ENCODE results near the gene OR4E1.
"Not testable (repeated sequence)": the region's sequence is repeated elsewhere in the genome, so short reads cannot be mapped to it uniquely, and the experiment has no call there.

The OR4E1 gene

DNA sequence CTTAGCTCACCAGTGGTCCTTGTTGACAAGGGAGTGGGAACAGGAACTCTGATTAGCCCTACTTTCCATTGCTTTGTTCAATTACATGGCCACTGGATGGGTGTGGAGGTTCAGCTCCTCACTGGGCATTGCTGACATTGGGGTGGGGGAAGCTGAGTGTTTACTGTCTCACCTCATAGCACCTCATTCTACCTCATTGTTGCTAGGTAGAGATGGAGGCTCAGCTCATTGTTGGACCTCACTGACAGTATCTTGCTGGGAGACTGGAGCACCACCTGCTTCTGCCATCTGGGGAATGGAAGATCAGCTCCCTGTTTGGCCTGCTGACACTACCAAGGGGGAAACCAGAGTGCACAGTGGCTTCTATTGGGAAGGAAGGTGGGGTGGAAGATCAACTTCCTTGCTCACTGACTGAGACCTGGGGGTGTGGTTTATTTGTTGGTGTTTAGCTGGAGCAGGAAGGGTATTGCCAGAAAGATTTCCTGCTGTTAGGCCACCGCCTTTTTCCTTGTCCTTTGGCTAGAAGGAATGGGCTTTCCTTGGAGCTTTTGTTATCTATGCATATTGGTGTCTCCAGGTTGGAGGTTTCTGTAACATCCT, 21.3 kb downstream of the OR4E1 start:
- no peak for DNase-seq

DNA sequence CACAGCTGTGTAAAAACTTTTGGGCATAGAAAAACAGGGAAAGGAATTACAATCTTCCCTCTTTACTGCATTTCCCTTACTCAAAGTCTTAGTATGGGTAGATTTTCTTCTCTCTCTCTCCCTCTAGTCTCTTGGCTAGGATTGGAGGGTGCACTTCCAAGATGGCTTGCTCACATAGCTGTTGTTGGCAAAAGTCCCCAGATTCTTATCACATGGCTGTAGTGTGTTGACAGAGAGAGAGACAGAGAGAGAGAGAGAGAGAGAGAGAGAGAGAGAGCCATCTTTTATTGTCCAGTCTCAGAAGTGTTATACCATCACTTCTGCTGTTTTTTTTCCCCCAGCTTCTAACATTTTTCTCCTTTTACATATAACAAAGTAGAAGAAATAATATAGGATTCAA, 26.2 kb downstream of the OR4E1 start:
- no peak for DNase-seq

DNA sequence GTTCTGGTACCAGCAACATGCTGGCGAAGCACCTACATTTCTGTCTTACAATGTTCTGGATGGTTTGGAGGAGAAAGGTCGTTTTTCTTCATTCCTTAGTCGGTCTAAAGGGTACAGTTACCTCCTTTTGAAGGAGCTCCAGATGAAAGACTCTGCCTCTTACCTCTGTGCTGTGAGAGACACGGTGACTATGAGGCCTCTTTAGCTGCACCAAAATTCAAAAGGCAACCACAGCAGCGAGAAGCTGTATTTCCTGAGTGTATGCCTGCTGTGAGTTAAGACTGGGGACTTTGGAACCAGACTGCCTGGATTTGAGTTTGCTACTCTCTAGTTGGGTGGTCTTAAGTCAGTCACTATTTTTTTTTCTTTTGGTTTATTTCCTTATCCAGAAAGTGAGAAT, 30.2 kb downstream of the OR4E1 start:
- DNase-seq: no peak

DNA sequence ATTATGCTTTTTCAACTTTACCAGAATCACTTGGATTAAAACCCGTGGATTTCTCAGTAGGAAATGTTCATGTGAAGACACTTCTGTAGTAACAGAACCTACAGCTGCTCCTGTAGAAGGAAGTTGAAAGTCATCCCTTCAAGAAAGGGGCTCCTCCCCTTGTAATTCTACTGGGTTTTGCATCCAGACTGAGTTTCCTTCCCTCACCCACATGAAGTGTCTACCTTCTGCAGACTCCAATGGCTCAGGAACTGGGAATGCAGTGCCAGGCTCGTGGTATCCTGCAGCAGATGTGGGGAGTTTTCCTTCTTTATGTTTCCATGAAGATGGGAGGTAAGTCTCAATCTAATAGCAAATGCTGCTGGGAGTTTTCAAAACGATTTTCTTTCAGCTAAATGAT, 30.9 kb downstream of the OR4E1 start:
- DNase-seq: no peak

- DNase-seq: no peak
These were observed 38.8 kb downstream of the OR4E1 start, which contains the start of gene OR10G2 for GRCh38 chr14:21634840-21635239. TSS of gene OR10G2 (minus strand) at chr14:21634940. CDS start at chr14:21634842, 98 bp downstream.

DNA sequence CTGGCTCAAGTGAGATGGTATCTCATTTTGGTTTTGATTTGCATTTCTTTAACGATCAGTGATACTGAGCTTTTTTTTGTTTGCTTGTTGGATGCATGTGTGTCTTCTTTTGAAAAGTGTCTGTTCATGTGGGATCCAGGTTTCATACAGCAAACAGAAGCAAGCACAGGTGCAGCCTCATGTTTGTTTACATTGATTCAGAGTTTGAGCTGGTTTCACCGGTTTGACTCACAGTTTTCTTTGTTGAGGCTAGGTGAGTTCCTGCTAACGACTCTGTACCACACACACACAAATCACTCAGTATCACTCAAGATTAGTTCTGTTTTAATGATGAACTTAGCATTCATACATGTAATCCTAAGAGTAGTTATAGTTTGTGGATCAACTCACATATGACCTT, 42.5 kb downstream of the OR4E1 start:
- DNase-seq: no peak

DNA sequence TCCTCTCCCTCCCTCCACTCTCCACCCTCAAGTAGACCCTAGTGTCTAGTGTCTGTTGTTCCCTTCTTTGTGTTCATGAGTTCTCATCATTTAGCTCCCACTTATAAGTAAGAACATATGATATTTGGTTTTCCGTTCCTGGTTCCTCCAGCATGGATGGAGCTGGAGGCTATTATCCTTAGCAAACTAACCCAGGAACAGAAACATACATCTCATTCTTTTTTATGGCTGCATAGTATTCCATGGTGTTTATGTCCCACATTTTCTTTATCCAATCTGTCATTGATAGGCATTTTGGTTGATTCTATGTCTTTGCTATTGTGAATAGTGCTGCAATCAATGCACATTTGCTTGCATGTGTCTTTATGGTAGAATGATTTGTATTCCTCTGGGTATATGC, 43.1 kb downstream of the OR4E1 start:
- not testable (repeated sequence) for DNase-seq

- DNase-seq: no peak
These were observed 47.0 kb downstream of the OR4E1 start for GRCh38 chr14:21626491-21627230.

Data from NCI-H187 (cell line).